WTC11 (cell line): ENCODE results near the gene CTDNEP1. TPM values are rescaled to one million over a fixed set of nuclear protein-coding genes. Genes with fewer than 3 reads are reported as not detected.

ENCODE experiments used
- ATAC-seq: fragments of 200-7000 bp; cut with Tn5 transposase; 2 replicates; pipeline ENCODE4 v1.10.0; 2021; ENCODE audit warnings: mild to moderate bottlenecking, moderate library complexity
- CTCF ChIA-PET: fragments of 300-600 bp; sonication (Branson Sonifier 250); formaldehyde crosslinking; loops from one replicate; lab custom pipeline; 2021; ENCODE audit warnings: antibody characterized with exemption; lab: Charles Lee
- POLR2A ChIA-PET: fragments of 350-600 bp; sonication (Branson Sonifier 250); formaldehyde crosslinking; loops from one replicate; lab custom pipeline; 2021; ENCODE audit warnings: antibody characterized with exemption; lab: Charles Lee
- DNase-seq: peaks from one replicate; pipeline ENCODE4 v3.0.0; 2021; ENCODE audit warnings: low spot score
- H3K27ac Mint-ChIP-seq: 2 replicates; pipeline ENCODE4 v1.8.0; 2021; ENCODE audit warnings: mixed read lengths
- H3K27me3 Mint-ChIP-seq: 2 replicates; pipeline ENCODE4 v1.8.0; 2021; ENCODE audit warnings: low read depth, mild to moderate bottlenecking, moderate library complexity, mixed read lengths
- H3K36me3 Mint-ChIP-seq: 2 replicates; pipeline ENCODE4 v1.8.0; 2021; ENCODE audit warnings: mixed read lengths
- H3K4me1 Mint-ChIP-seq: 2 replicates; pipeline ENCODE4 v1.8.0; 2022; ENCODE audit warnings: mixed read lengths
- H3K4me3 Mint-ChIP-seq: 2 replicates; pipeline ENCODE4 v1.8.0; 2021; ENCODE audit warnings: mild to moderate bottlenecking, moderate library complexity, mixed read lengths
- H3K9me3 Mint-ChIP-seq: 2 replicates; pipeline ENCODE4 v1.8.0; 2021; ENCODE audit warnings: mixed read lengths
- ATF1 ChIP-seq: sonication (generic); formaldehyde crosslinking; IDR thresholded peaks from 2 replicates; pipeline ENCODE4 v1.8.1; 2023; ENCODE audit warnings: mild to moderate bottlenecking, moderate library complexity, missing genetic modification reagents
- CREM ChIP-seq: sonication (generic); formaldehyde crosslinking; IDR thresholded peaks from 2 replicates; pipeline ENCODE4 v1.8.1; 2022; ENCODE audit warnings: mild to moderate bottlenecking, missing genetic modification reagents, moderate library complexity
- EMX1 ChIP-seq: fragments of 250-450 bp; sonication (Bioruptor Pico); IDR thresholded peaks from 2 replicates; pipeline ENCODE4 v1.8.0; 2021; ENCODE audit warnings: mild to moderate bottlenecking
- IRF2 ChIP-seq: sonication (generic); formaldehyde crosslinking; IDR thresholded peaks from 2 replicates; pipeline ENCODE4 v1.8.0; 2022; ENCODE audit warnings: low read depth, missing genetic modification reagents, borderline replicate concordance
- JAZF1 ChIP-seq: fragments of 250-450 bp; sonication (Bioruptor Pico); IDR thresholded peaks from 2 replicates; pipeline ENCODE4 v1.9.0; 2021; ENCODE audit warnings: moderate library complexity, mild to moderate bottlenecking, inconsistent platforms
- MYBL2 ChIP-seq: sonication (generic); formaldehyde crosslinking; IDR thresholded peaks from 2 replicates; pipeline ENCODE4 v1.8.1; 2023; ENCODE audit warnings: mild to moderate bottlenecking, moderate library complexity, missing genetic modification reagents
- NFE2L1 ChIP-seq: sonication (generic); formaldehyde crosslinking; IDR thresholded peaks from 2 replicates; pipeline ENCODE4 v1.8.1; 2023; ENCODE audit warnings: missing genetic modification reagents
- NR2C2 ChIP-seq: sonication (generic); formaldehyde crosslinking; IDR thresholded peaks from 2 replicates; pipeline ENCODE4 v1.8.0; 2022; ENCODE audit warnings: mild to moderate bottlenecking, missing genetic modification reagents
- NR3C1 ChIP-seq: sonication (generic); formaldehyde crosslinking; conservative IDR thresholded peaks from 2 replicates; pipeline ENCODE4 v1.8.1; 2023; ENCODE audit warnings: low read depth, mild to moderate bottlenecking, missing genetic modification reagents
- PRRX2 ChIP-seq: fragments of 250-450 bp; sonication (Bioruptor Pico); IDR thresholded peaks from 2 replicates; pipeline ENCODE4 v1.8.0; 2021; ENCODE audit warnings: mild to moderate bottlenecking
- RELA ChIP-seq: sonication (generic); formaldehyde crosslinking; IDR thresholded peaks from 2 replicates; pipeline ENCODE4 v1.8.1; 2022; ENCODE audit warnings: missing genetic modification reagents, mild to moderate bottlenecking, borderline replicate concordance
- RORB ChIP-seq: fragments of 250-450 bp; sonication (Bioruptor Pico); IDR thresholded peaks from 2 replicates; pipeline ENCODE4 v1.9.0; 2021; ENCODE audit warnings: mild to moderate bottlenecking
- SOX15 ChIP-seq: fragments of 250-450 bp; sonication (Bioruptor Pico); IDR thresholded peaks from 2 replicates; pipeline ENCODE4 v1.9.0; 2021; ENCODE audit warnings: mild to moderate bottlenecking
- TP53 ChIP-seq: sonication (generic); formaldehyde crosslinking; IDR thresholded peaks from 2 replicates; pipeline ENCODE4 v1.8.1; 2023; ENCODE audit warnings: mild to moderate bottlenecking, missing genetic modification reagents
- ZNF232 ChIP-seq: sonication (generic); formaldehyde crosslinking; IDR thresholded peaks from 2 replicates; pipeline ENCODE4 v1.8.0; 2022; ENCODE audit warnings: mild to moderate bottlenecking, missing genetic modification reagents
- ZNF263 ChIP-seq: sonication (generic); formaldehyde crosslinking; IDR thresholded peaks from 2 replicates; pipeline ENCODE4 v1.8.1; 2022; ENCODE audit warnings: low read depth, mild to moderate bottlenecking, moderate library complexity, missing genetic modification reagents
- ZNF317 ChIP-seq: sonication (generic); formaldehyde crosslinking; IDR thresholded peaks from 2 replicates; pipeline ENCODE4 v1.8.1; 2023; ENCODE audit warnings: low read depth, mild to moderate bottlenecking, moderate library complexity, missing genetic modification reagents, borderline replicate concordance
- ZNF423 ChIP-seq: fragments of 250-450 bp; sonication (Bioruptor Pico); IDR thresholded peaks from 2 replicates; pipeline ENCODE4 v2.1.2; 2022; ENCODE audit warnings: mild to moderate bottlenecking, moderate library complexity
- ZNF671 ChIP-seq: fragments of 250-450 bp; sonication (Bioruptor Pico); IDR thresholded peaks from 2 replicates; pipeline ENCODE4 v1.8.0; 2021; ENCODE audit warnings: mild to moderate bottlenecking
- total RNA-seq: library from RNA; stranded (reverse); gene quantifications from 3 replicates; pipeline ENCODE4 v1.2.3, GENCODE V29; 2021
- TF ChIP-seq, protein P1 (sequence below): fragments of 250-450 bp; sonication (Bioruptor Pico); IDR thresholded peaks from 2 replicates; pipeline ENCODE4 v1.9.0; 2021; ENCODE audit warnings: mild to moderate bottlenecking
- TF ChIP-seq, protein P2 (sequence below): sonication (generic); formaldehyde crosslinking; IDR thresholded peaks from 2 replicates; pipeline ENCODE4 v1.8.1; 2023; ENCODE audit warnings: mild to moderate bottlenecking, moderate library complexity, missing genetic modification reagents
- TF ChIP-seq, protein P3 (sequence below): fragments of 250-450 bp; sonication (Bioruptor Pico); IDR thresholded peaks from 2 replicates; pipeline ENCODE4 v1.9.0; 2021; ENCODE audit warnings: mild to moderate bottlenecking
- TF ChIP-seq, protein P4 (sequence below): sonication (generic); formaldehyde crosslinking; IDR thresholded peaks from 2 replicates; pipeline ENCODE4 v1.8.1; 2022; ENCODE audit warnings: mild to moderate bottlenecking, moderate library complexity, missing genetic modification reagents
- TF ChIP-seq, protein P5 (sequence below): sonication (generic); formaldehyde crosslinking; IDR thresholded peaks from 2 replicates; pipeline ENCODE4 v1.8.0; 2023; ENCODE audit warnings: missing genetic modification reagents
- TF ChIP-seq, protein P6 (sequence below): fragments of 250-450 bp; sonication (Bioruptor Pico); IDR thresholded peaks from 2 replicates; pipeline ENCODE4 v1.8.0; 2021; ENCODE audit warnings: mild to moderate bottlenecking
- TF ChIP-seq, protein P7 (sequence below): sonication (generic); formaldehyde crosslinking; IDR thresholded peaks from 2 replicates; pipeline ENCODE4 v1.8.0; 2023; ENCODE audit warnings: mild to moderate bottlenecking, missing genetic modification reagents
- TF ChIP-seq, protein P8 (sequence below): sonication (generic); formaldehyde crosslinking; IDR thresholded peaks from 2 replicates; pipeline ENCODE4 v1.8.0; 2022; ENCODE audit warnings: mild to moderate bottlenecking, missing genetic modification reagents

The CTDNEP1 gene
- total RNA-seq, 1 experiment from 2014 or later = 127 TPM

DNA sequence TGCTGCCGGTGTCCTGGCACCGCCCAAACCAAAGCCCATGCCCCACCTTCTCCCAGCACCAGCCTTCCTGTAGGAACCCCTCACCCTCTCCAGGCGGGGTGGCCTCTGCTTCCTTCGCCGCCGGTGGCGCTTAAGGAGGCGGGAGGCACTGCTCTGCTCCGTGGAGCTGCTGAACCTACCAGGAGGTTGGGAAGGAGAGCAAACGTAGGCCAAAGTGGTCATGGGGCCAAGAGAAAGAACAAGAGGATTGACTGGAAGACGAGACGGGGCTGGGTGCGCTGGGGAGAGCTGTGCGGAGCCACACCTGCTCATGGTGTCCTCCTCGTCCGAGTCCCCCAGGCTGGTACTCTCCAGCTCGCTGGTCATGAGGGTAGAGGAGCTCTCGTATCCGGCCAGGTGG lies 22.0 kb downstream of the CTDNEP1 start:
- ChIA-PET CTCF (interaction anchor here (1.1 kb wide), 1 partner anchor 10 kb away, joined by 3 read pairs; the partner anchor contains the start of genes ACADVL and DLG4), POLR2A (interaction anchor here (0.9 kb wide), 1 partner anchor 10 kb away, joined by 3 read pairs; the partner anchor contains the start of genes ACADVL and DLG4)
- H3K36me3 Mint-ChIP-seq = peaks cover 35% of the 10 kb centered on the region
- no peak overlapping the region for H3K27ac Mint-ChIP-seq
- ATAC-seq (no peak), DNase-seq (no peak)
- no peak overlapping the region for H3K4me3 Mint-ChIP-seq
- TF ChIP-seq, protein P1, sequence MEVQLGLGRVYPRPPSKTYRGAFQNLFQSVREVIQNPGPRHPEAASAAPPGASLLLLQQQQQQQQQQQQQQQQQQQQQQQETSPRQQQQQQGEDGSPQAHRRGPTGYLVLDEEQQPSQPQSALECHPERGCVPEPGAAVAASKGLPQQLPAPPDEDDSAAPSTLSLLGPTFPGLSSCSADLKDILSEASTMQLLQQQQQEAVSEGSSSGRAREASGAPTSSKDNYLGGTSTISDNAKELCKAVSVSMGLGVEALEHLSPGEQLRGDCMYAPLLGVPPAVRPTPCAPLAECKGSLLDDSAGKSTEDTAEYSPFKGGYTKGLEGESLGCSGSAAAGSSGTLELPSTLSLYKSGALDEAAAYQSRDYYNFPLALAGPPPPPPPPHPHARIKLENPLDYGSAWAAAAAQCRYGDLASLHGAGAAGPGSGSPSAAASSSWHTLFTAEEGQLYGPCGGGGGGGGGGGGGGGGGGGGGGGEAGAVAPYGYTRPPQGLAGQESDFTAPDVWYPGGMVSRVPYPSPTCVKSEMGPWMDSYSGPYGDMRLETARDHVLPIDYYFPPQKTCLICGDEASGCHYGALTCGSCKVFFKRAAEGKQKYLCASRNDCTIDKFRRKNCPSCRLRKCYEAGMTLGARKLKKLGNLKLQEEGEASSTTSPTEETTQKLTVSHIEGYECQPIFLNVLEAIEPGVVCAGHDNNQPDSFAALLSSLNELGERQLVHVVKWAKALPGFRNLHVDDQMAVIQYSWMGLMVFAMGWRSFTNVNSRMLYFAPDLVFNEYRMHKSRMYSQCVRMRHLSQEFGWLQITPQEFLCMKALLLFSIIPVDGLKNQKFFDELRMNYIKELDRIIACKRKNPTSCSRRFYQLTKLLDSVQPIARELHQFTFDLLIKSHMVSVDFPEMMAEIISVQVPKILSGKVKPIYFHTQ (CRISPR knock-in tag) = no peak
- TF ChIP-seq, protein P2, sequence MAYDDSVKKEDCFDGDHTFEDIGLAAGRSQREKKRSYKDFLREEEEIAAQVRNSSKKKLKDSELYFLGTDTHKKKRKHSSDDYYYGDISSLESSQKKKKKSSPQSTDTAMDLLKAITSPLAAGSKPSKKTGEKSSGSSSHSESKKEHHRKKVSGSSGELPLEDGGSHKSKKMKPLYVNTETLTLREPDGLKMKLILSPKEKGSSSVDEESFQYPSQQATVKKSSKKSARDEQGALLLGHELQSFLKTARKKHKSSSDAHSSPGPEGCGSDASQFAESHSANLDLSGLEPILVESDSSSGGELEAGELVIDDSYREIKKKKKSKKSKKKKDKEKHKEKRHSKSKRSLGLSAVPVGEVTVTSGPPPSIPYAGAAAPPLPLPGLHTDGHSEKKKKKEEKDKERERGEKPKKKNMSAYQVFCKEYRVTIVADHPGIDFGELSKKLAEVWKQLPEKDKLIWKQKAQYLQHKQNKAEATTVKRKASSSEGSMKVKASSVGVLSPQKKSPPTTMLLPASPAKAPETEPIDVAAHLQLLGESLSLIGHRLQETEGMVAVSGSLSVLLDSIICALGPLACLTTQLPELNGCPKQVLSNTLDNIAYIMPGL (CRISPR knock-in tag) = no peak
- no peak for TF ChIP-seq IRF2 (CRISPR knock-in tag)
- no peak for TF ChIP-seq MYBL2
- TF ChIP-seq ZNF423 (CRISPR knock-in tag) = no peak
- TF ChIP-seq NFE2L1 (CRISPR knock-in tag) = no peak
- TF ChIP-seq, protein P3, sequence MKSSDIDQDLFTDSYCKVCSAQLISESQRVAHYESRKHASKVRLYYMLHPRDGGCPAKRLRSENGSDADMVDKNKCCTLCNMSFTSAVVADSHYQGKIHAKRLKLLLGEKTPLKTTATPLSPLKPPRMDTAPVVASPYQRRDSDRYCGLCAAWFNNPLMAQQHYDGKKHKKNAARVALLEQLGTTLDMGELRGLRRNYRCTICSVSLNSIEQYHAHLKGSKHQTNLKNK = no peak
- TF ChIP-seq, protein P4, sequence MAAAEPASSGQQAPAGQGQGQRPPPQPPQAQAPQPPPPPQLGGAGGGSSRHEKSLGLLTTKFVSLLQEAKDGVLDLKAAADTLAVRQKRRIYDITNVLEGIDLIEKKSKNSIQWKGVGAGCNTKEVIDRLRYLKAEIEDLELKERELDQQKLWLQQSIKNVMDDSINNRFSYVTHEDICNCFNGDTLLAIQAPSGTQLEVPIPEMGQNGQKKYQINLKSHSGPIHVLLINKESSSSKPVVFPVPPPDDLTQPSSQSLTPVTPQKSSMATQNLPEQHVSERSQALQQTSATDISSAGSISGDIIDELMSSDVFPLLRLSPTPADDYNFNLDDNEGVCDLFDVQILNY = no peak
- TF ChIP-seq, protein P5, sequence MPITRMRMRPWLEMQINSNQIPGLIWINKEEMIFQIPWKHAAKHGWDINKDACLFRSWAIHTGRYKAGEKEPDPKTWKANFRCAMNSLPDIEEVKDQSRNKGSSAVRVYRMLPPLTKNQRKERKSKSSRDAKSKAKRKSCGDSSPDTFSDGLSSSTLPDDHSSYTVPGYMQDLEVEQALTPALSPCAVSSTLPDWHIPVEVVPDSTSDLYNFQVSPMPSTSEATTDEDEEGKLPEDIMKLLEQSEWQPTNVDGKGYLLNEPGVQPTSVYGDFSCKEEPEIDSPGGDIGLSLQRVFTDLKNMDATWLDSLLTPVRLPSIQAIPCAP (CRISPR knock-in tag) = no peak
- TF ChIP-seq SOX15 (CRISPR knock-in tag) = no peak
- no peak for TF ChIP-seq ZNF317 (CRISPR knock-in tag)
- TF ChIP-seq ZNF232 (CRISPR knock-in tag) = no peak
- no peak for TF ChIP-seq RELA (CRISPR knock-in tag)
- no peak for TF ChIP-seq RORB (CRISPR knock-in tag)
- TF ChIP-seq, protein P6, sequence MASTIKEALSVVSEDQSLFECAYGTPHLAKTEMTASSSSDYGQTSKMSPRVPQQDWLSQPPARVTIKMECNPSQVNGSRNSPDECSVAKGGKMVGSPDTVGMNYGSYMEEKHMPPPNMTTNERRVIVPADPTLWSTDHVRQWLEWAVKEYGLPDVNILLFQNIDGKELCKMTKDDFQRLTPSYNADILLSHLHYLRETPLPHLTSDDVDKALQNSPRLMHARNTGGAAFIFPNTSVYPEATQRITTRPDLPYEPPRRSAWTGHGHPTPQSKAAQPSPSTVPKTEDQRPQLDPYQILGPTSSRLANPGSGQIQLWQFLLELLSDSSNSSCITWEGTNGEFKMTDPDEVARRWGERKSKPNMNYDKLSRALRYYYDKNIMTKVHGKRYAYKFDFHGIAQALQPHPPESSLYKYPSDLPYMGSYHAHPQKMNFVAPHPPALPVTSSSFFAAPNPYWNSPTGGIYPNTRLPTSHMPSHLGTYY (CRISPR knock-in tag) = no peak
- H3K4me1 Mint-ChIP-seq = peaks cover 14% of the 10 kb centered on the region
- H3K27me3 Mint-ChIP-seq = no peaks in the 10 kb centered on the region
- H3K9me3 Mint-ChIP-seq = no peaks in the 10 kb centered on the region

DNA sequence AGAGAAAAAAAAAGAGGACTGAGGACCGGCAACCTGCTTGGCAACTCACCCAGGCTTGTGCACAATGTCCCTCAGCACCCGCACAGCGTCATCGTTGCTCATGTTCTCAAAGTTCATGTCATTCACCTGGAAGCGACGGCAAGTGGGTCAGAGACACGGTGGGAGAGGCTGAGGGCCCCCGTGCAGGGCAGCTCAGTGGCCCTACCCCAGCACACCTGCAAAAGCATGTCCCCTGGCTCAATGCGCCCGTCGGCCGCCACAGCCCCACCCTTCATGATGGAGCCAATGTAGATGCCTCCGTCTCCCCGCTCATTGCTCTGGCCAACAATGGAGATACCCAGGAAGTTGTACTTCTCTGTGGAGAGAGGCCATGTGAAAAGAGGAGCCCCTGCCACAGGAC lies 22.6 kb downstream of the CTDNEP1 start:
- Mint-ChIP-seq H3K36me3 (peaks cover 38% of the 10 kb centered on the region), H3K27ac (no peak overlapping the region), H3K4me1 (peaks cover 14% of the 10 kb centered on the region), H3K9me3 (no peaks in the 10 kb centered on the region), H3K4me3 (no peak overlapping the region), H3K27me3 (no peaks in the 10 kb centered on the region)
- no peak for DNase-seq
- ChIA-PET POLR2A (no interaction called here), CTCF (no interaction called here)
- ATAC-seq = no peak
- TF ChIP-seq ATF1 (no peak), ZNF671 (CRISPR knock-in tag) (no peak), NR3C1 (CRISPR knock-in tag) (no peak), EMX1 (CRISPR knock-in tag) (no peak), ZNF263 (CRISPR knock-in tag) (no peak), NR2C2 (CRISPR knock-in tag) (no peak), JAZF1 (CRISPR knock-in tag) (no peak), CREM (CRISPR knock-in tag) (no peak), PRRX2 (no peak), TP53 (no peak)
- TF ChIP-seq, protein P7, sequence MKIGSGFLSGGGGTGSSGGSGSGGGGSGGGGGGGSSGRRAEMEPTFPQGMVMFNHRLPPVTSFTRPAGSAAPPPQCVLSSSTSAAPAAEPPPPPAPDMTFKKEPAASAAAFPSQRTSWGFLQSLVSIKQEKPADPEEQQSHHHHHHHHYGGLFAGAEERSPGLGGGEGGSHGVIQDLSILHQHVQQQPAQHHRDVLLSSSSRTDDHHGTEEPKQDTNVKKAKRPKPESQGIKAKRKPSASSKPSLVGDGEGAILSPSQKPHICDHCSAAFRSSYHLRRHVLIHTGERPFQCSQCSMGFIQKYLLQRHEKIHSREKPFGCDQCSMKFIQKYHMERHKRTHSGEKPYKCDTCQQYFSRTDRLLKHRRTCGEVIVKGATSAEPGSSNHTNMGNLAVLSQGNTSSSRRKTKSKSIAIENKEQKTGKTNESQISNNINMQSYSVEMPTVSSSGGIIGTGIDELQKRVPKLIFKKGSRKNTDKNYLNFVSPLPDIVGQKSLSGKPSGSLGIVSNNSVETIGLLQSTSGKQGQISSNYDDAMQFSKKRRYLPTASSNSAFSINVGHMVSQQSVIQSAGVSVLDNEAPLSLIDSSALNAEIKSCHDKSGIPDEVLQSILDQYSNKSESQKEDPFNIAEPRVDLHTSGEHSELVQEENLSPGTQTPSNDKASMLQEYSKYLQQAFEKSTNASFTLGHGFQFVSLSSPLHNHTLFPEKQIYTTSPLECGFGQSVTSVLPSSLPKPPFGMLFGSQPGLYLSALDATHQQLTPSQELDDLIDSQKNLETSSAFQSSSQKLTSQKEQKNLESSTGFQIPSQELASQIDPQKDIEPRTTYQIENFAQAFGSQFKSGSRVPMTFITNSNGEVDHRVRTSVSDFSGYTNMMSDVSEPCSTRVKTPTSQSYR (CRISPR knock-in tag) = no peak
- TF ChIP-seq, protein P8, sequence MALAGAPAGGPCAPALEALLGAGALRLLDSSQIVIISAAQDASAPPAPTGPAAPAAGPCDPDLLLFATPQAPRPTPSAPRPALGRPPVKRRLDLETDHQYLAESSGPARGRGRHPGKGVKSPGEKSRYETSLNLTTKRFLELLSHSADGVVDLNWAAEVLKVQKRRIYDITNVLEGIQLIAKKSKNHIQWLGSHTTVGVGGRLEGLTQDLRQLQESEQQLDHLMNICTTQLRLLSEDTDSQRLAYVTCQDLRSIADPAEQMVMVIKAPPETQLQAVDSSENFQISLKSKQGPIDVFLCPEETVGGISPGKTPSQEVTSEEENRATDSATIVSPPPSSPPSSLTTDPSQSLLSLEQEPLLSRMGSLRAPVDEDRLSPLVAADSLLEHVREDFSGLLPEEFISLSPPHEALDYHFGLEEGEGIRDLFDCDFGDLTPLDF (CRISPR knock-in tag) = no peak
